GM03348 (cell line): ENCODE results near the gene RCOR1.

Source experiments
- DNase-seq: peaks from one replicate; pipeline ENCODE4 v3.0.0; 2012; ENCODE audit warnings: low spot score

RCOR1 gene

DNA sequence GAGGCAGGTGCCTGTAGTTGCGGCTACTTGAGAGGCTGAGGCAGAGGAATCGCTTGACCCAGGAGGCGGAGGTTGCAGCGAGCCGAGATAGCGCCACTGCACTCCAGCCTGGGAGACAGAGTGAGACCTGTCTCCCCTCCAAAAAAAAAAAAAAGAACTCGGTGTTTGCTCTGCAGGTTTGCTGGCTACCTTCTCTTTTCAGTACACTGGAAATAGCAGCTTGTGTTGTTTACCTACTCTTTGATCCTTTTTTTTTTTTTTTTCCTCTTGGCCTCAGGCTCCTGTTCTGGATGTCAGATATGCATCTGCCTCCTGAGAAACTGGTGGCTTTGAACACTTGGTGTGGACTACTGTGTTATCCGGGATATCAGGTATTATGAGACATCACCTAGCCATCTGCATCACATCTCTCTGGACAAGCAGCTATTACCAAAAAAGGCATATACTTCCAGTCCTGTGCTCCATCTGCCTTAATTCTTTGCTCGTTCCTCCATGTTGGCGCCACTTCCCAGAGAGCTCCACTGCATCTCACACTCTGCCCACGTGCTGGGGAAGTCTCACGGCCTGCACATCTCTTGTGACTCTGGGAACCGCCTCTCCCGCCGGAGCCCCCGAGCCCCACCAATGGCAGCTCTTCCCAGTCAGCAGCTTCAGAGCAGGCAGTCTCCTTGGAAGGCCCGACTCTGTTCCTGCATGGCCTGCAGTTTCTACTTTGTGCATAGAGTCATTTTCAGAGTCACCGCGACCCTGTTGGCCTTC is 133.9 kb downstream of the RCOR1 start:
- no peak for DNase-seq

DNA sequence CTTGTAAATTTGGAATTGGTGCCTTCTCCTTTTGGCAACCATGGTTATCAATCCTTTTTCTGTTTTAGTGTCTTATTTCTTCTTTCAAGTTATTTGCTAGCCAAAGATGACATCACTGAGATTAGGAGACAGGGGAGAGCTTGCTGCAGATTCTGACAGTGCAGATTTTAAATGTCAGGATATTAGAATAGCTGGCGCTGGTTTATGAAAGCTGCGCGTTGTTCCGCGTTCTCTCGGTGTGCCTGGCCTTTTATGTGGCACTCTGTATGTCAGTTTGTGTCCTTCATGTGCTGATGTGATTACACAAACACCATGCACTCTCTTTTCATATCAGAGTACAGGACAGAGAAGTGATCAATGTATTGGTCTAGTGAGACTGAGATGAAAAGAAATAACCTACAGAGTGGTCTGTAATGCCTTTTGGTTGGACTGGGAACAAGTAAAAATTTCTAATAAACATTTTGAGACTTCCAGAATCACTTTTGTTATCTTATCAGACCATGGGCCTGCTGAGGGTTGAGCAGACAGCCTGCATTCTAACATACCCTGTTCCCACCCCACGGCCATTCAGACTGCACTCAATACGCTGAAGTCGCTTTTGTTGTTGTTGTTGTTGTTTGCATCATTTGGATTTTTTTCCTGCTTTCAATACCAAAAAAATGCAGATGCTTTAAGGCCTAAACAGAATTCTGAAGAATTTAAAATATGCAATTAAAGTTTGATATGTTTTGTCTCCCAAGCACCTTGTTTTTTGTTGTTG is 135.1 kb downstream of the RCOR1 start:
- no peak for DNase-seq

DNA sequence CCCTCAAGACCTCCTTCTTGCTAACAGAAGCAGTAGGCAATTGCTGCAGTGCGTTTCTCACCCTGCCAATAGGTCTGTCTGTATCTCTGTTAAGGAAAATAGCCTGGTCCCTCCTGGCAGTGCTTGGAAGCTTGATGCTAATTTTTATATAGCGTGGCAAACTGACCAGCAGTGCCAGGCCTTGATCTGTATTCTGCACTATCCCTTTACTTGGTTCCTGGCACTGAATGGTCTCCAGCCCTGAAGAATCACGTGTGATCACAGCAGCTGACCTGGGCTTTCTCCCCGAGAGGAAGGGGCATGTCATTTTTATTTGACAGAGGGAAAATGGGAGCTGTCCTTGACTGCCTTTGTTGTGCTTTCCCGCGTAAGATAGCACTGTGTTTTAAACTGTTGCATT is 136.1 kb downstream of the RCOR1 start:
- no peak for DNase-seq

DNA sequence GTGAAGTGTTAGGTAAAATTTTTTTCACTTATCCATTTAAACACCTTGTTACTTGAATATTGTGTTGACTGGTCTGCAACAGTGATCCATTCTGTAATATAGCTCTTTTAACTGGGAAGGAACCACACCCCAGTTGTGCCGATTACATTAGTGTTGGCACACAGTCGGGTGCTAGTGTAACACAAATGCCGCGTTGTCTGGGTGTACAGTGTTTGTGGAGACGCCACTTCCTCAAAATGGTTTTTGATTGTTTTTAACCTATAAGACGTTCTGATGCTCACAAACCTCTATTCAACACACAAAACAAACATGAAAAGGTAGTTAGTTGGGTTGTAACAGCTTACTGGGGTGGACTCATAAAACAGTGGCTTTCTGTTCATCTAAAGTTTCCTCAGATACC is 136.8 kb downstream of the RCOR1 start:
- DNase-seq, result no peak

DNA sequence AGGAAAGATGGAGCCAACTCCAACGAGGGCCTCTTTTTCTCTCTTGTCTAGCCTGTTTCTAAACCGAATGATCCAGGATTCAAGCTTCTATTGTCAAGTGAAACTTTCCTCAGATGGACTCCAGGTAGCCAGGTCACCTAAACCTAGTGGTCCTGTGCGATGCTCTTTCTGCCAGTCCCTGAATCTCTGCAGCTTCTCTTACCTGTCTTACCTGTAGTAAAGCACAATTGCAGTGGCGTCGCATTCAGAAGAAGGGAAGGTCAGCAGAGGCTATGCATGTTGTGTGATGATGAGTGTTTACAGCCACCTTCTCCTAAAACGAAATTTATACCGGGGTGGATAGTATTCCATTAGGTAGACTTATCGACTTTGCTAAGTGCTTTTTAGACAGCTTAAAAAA is 137.4 kb downstream of the RCOR1 start:
- DNase-seq, result no peak

DNA sequence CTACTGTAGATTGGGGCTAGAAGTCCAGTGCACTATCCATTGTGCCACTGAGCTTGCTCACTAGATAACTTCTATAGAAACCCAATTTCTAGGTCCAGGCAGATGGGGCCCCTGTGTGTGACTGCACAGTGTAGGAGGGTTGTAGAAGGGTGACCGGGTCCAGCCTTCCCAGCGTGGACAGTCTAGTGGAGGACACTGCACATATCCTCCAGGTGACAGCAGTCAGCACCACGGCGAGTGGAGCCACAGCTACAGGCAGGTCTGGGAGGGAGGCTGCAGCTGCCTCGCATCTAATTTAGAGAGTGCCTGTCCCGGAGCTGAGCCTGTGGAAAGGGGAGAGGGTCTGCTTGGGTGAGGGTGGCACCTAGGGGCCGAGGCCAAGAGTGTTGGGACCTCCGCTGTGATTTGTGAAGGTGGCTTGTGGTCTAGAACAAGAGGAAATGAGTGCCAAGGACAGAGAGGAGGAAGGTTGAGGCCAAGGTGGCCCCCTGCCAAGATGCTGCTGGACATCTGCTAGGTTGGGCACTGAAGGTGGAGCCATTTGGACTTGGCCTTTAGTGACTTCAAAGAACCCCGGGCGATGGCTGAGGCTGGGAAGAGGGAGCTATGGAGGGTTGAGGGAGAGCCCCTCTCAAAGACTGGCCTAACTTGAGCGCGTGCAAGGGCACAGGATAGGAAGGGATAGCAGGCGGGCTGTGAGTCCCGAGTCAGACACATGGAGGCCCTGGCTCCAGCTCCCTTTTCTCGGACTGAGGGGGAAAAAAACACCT is 138.8 kb downstream of the RCOR1 start:
- DNase-seq, result no peak

DNA sequence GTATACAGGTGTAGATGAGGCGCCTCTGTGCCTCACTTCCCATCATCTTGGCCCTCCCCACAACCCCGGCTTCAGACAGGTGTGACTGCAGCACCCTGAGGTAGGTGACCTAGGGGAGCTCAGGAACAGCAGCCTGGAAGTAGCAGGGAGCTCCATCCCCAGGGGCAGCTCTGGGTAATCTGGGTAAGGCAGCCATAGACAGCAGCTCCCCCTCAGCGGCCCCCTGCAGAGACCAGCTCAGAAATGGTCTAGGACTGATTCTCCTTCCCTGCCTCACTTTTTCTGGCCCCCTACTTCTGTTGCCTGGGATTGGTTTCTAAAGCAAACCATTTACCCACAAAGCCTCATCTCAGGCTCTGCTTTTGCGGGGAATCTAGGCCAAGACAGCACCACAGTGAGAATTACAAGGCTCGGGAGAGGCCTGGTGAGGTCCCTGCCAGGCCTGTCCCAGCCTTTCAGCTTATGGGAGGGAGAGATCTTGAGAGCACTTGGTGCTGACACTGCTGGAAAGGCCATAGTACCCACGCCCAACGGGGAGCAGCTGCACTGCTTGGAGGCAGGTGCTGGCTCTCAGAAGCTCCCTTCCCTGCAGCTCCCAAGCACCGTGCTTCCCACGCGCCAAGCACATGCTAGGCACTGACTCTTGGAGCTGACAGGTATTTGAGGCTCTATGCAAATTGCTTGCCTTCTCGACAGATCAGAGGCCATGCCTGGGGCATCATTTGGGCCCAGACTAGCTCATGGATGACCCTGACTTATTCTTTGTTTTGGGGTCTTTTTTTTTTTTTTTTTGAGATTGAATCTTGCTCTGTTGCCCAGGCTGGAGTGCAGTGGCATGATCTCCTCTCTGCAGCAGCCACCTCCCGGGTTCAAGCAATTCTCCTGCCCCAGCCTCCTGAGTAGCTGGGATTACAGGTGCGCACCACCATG is 139.7 kb downstream of the RCOR1 start:
- no peak for DNase-seq

DNA sequence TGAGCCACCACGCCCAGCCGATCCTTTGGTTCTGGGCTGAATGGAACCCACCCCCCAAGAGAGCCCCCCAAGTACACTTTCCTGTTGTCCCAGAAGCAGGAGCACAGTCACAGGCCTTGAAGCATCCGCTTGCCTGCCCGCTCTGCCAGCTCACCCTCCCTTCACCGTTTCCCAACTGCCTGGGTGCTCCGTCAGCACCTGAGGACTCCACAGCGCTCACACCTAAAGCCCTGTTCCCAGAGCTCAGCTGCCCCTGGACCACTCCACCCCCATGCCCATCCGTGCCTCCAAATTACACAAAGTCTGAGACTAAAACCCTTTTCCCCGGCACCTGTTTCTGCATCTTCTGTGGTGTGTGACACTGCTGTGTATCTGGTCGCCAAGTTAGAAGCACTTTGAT is 140.5 kb downstream of the RCOR1 start:
- no peak for DNase-seq

DNA sequence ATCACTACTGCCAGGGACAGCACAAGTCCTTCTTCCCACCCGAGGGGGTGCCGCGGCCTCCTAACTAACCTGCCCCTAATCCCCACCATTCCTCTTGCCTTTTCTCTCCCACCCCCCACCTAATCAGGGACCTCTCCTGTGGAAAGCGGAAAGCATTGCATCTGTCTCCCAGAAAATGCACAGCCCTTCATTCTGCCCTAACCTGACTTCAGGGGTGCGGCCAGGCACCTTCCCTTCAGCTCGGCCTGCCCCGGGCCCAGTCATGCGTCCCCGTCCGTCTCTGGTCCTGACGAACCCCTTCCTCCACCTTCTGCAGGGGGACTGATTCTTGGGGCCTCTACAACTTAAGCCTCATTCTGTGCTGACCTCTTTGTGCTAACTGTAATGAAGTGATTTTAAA is 140.9 kb downstream of the RCOR1 start:
- no peak for DNase-seq

DNA sequence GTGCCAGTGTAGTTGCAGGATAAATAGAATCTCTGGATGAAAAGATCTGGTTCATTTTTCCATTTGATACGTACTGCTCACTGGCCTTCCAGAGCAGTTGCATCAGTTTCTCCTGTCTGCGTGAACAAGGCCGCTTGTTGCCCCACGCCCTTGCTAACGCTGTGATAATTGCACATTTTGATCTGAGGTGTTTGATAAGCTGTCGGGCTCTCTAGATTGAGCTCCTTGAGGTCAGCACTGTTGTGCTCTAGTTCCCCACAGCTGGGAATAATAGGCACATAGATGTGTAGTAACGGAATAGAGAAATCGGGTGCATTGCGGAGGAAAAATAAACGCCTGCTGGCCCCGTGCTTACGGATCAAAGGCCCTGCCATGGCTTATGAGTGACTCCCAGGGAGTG is 142.0 kb downstream of the RCOR1 start:
- no peak for DNase-seq

DNA sequence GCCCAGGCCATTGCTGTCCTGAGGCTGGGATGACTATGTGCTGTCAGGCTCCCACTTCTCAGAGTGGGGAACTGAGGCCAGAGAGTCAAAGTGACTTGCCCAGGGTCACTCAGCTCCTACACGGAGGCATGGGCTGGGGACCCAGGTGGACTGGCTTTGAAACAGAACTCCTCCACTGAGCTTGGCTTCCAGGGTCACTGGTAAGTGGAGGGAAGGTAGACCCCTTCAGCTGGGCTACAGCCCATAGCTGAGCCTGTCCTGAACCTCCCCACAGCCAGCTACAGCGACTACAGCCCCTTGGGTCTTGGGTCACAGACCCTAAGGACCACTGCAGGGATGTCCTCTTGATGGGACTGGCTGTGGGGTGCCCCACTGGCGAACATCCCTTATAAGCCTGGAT is 144.5 kb downstream of the RCOR1 start:
- DNase-seq, result no peak

DNA sequence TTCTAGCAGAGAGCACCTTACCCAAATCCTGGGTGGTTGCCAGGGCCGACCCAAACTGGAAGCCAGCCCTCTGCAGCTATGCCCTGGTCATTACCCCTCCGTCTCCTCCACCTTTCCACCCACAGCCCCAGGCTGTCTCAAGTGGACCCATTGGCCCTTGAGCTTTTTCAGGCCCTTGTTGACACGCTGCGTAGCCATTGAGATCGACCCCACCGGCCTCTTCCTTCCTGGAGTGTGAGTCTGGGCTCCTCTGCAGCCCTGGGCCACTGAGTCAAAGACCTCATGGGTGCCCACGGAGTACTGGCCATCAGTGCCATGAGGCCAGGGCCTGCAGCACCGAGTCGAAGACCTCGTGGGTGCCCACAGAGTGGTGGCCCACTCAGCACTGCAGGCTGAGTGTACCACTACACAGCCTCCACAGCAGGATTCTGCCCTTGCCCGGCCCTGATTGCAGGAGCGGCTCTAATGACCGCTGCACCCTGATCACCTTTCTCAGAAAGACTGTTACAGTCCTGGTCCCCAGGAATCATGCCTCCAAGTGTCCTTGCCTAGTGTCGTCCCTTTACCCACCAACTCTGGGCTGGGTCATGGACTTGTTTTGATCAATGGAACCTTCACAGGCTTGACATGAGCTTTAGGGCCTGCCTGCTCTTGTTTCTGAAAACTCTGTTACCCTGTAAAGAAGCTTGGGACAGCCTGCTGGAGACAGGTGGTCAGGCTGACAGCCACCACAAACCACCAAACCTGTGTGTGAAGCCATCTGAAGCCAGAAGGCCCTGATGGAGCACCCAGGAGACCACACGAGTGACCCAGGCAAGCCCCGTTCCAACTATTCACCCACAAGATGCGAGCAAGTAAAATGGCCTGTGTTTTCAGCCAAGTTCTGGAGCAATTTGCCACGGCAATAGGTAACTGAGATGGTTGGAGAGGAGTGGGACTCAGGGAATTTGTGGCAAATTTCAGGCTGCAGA is 145.2 kb downstream of the RCOR1 start:
- DNase-seq, result no peak

DNA sequence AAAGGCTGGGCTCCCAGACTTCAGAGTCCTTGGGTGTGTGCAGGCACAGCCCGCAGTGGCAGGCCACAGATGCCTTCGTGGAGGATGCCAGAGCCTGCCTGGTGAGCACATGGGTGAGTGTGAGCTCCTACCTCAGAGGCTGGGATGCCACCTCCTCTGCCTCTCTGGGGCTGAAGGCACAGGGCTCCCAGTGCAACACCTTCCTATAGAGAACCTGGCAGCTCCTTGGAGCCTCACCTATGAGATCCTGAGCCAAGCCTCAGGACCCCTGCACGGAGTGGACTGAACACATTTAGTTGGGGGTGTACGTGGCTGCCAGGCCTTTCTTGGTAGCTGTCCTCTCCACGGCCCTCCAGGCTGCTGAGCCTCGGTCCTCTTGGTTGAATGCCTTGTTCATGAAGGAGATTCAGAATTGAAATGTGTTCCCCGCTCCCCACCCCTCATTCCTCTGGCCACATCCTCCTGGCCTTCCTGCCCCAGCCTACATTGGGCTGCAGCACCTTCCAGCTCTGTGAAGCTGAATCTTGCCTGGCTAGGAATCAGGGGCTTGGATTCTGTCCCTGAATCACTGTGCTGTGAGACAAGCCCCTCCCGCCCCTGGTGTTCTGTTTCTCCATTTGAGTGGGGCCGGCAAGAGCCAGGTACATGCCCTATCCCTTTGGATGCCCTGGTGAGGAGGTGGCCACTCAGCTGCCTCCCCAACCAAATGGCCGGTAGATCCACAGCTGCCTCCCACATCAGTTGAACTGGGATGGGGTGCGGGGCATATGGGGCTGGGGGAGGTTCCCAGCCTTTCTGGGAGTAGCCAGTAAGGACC is 146.1 kb downstream of the RCOR1 start:
- DNase-seq, result no peak

DNA sequence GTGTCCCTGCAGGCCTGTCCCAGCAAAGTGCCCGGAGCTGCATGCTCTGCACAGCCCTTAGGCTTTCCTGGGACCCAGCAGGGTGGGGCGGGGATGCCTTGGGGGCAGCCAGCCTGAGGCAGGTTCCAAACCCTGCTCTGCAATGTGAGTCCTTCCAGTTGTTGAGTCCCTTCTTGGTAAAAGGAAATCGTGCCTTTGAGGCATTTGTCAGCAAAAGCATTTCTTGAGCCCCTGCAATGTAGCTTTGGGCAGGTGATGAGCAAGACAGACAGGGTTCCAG is 146.7 kb downstream of the RCOR1 start:
- DNase-seq, result no peak

DNA sequence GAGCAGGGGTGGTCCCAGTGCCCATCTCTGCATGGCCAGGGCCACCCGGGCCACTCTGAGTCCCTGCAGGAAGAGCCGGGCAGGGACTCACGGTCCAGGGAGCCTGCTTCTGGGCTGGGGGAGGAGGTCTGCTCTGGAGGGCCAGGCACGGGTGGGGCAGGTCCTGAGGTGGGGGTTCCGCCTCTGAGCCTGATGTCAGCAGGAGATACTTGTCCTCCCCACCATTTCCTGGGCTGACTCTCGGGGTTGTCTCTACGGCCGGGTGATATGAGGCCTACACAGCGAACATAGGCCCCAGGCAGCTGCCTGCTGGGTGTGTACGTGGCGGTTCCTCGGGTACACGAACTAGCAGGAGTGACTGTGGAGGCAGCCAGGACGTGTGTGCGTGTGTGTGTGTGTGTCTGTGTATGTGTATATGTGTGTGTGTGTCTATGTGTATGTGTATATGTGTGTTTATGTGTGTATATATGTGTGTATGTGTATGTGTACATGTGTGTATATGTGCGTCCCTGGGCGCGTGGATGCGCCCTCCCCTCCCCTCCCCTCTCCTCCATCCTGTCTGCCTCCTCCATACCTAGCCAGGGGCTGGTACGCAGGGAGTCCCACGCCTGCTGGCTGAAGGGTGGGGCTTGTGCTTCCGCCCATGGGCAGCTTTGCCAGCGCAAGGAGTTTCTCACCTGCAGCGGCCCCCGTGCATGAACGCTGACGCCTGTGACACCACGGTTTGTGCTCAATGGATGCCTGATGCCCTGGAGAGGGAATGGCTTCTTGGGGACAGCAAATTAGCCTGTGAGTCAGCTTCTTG is 154.4 kb downstream of the RCOR1 start:
- no peak for DNase-seq

DNA sequence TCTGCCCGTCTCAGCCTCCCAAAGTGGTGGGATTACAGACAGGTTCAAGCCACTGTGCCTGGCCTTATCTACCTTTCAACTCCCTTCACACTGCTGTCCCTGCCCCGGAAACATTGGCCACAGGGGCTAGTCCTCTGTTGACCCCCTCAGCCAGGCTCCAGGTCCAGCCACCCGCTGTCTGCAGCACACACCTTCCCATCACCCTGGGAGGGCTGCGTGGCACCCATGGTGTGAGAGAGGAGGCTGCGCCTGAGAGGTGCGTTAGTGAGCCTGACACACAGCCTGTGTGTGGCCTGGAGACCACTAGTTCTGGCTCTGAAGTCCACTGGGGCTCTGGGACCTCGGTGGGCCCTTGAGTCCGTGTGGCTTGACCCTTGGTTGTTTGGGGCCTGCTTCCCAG is 156.4 kb downstream of the RCOR1 start:
- no peak for DNase-seq

DNA sequence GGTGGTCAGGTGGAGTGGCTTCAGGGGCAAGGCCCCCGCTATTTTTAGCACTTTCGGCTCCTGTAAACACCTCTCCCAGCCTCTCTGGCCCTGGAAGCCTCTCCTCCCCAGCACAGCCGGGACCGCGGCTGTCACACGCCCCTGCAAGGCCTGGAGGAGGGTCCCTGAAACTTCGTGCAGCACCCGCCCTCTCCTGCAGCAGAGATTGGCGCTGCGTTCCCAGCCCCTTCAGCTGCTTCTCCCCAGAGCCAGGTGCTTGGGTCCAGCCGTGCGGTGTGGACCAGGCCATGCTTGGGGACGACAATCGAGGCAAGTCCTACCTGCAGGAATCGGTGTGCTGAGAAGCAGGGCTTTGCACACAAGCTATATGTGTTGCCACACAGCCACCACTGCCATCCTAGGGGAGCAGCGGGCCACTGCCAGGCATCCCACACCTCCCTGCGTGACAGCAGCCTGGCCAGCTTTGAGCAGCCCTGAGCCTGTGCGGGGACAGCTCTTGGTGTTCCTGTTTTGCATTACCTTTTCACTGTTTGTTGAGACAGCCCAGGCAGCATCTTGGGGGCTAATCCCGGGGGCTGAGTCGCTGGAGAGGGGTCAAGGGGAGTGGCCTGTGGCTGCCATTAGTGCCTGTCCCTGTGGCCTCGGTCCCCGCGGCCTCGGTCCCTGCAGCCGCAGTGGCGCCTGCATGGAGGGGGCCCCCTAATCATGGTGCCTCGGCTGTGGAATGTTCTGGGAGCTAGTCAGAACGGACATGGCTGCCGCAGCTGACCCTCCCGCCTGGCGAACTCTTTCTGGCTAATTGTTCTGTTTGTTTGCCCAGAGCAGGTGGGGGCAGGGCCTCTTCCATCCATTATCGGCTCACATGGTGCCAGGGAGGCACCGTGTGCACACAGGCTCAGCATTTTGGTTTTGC is 157.2 kb downstream of the RCOR1 start:
- no peak for DNase-seq

DNA sequence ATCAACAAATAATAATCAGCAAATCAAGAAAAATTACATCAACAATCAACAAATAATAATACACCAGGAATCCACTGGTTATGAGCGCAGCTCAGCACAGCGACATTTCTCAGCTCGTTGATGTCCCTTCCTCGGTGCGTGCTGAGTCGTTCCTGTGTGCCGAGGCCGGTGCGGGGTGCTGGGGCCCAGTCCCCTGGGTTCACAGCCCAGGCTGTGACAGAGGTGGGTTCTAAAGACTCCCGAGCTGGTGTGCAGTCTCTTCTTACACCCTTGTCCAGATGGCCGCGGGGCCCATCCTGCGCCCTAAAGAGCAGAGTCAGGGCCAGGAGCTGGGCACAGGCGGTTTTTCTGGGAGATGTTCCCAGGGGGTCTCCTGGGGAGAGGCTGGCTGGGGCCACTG is 157.9 kb downstream of the RCOR1 start:
- no peak for DNase-seq
